SU-DHL-6 (cell line): ENCODE measurements around the gene SDR39U1.

Experiments
- CTCF ChIP-seq: fragments of 200-600 bp; sonication (generic); IDR thresholded peaks from one replicate; pipeline ENCODE4 v1.5.1; 2017; ENCODE audit warnings: antibody characterized with exemption, mild to moderate bottlenecking, low read length, moderate library complexity; ENCODE audit not compliant: insufficient read depth, poor library complexity, severe bottlenecking
- EZH2phosphoT487 ChIP-seq: fragments of 200-600 bp; sonication (generic), shearing (Covaris generic); conservative IDR thresholded peaks from 2 replicates; pipeline ENCODE4 v1.6.1; 2018; ENCODE audit warnings: mild to moderate bottlenecking, antibody characterized with exemption, low read length, moderate library complexity, mixed read lengths

- TF ChIP-seq CTCF (no peak), EZH2phosphoT487 (no peak)
Observed at GRCh38 chr14:24461336-24461735, 18.8 kb upstream of the SDR39U1 start.
